HL-60 (cell line): ENCODE data around the gene OSBPL8.

ENCODE experiments used
- DNase-seq, 2 experiments: peaks; one replicate each; pipeline ENCODE4 v3.0.0-alpha.2; 2010 to 2020; ENCODE audit warnings: low read depth in 1 of 2, low spot score in 1 of 2
- H3K27ac ChIP-seq: fragments of 250-450 bp; sonication (Bioruptor Pico); replicated peaks from 2 replicates; pipeline ENCODE4 v1.5.1; 2020; ENCODE audit warnings: mild to moderate bottlenecking, moderate library complexity
- H3K27me3 ChIP-seq: fragments of 250-450 bp; sonication (Bioruptor Pico); 2 replicates; pipeline ENCODE4 v1.5.1; 2021; ENCODE audit warnings: mild to moderate bottlenecking, moderate library complexity; ENCODE audit not compliant: insufficient read depth, poor library complexity, severe bottlenecking
- H3K4me3 ChIP-seq: replicated peaks from 2 replicates; pipeline ENCODE4 v1.5.1; 2011; ENCODE audit warnings: mild to moderate bottlenecking, control low read depth, low read length; ENCODE audit not compliant: insufficient read depth
- GABPA ChIP-seq: IDR thresholded peaks from 2 replicates; pipeline ENCODE4 v1.6.1; 2012; ENCODE audit warnings: low read depth
- POLR2AphosphoS5 ChIP-seq: IDR thresholded peaks from 2 replicates; pipeline ENCODE4 v1.6.1; 2012; ENCODE audit warnings: low read depth
- SPI1 ChIP-seq: IDR thresholded peaks from 2 replicates; pipeline ENCODE4 v1.6.1; 2012; ENCODE audit warnings: low read depth, mild to moderate bottlenecking, borderline replicate concordance
- TF ChIP-seq, protein P1 (sequence below): IDR thresholded peaks from one replicate; pipeline ENCODE4 v1.5.1; 2011; ENCODE audit warnings: low read length, control low read depth, inconsistent platforms; ENCODE audit not compliant: insufficient read depth
- TF ChIP-seq, protein P2 (sequence below): IDR thresholded peaks from 2 replicates; pipeline ENCODE4 v1.6.1; 2012; ENCODE audit warnings: low read depth; ENCODE audit not compliant: insufficient replicate concordance

The OSBPL8 gene

DNA sequence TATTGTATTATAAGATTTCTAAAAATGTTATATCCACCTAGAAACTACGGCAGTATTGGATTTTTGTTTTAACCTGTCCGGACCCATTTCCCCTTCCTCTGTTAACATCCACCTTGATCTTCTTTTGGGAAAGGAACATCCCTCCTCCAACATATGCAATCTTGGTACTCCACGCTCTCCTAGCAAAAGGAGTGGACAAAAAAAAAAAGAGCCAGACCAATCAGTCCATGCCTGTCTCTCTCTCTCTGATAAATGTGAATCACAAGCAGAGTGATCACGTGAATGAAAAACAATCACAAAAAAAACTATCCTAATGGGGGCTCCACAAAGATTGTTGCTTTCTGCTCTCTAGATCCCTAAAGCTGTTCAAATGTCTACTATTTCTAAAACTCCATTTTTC lies 27.1 kb downstream of the OSBPL8 start:
- no peak overlapping the region for H3K4me3 ChIP-seq
- TF ChIP-seq SPI1 (no peak), POLR2AphosphoS5 (no peak), GABPA (no peak)
- TF ChIP-seq, protein P1, sequence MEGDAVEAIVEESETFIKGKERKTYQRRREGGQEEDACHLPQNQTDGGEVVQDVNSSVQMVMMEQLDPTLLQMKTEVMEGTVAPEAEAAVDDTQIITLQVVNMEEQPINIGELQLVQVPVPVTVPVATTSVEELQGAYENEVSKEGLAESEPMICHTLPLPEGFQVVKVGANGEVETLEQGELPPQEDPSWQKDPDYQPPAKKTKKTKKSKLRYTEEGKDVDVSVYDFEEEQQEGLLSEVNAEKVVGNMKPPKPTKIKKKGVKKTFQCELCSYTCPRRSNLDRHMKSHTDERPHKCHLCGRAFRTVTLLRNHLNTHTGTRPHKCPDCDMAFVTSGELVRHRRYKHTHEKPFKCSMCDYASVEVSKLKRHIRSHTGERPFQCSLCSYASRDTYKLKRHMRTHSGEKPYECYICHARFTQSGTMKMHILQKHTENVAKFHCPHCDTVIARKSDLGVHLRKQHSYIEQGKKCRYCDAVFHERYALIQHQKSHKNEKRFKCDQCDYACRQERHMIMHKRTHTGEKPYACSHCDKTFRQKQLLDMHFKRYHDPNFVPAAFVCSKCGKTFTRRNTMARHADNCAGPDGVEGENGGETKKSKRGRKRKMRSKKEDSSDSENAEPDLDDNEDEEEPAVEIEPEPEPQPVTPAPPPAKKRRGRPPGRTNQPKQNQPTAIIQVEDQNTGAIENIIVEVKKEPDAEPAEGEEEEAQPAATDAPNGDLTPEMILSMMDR, result no peak
- TF ChIP-seq, protein P2, sequence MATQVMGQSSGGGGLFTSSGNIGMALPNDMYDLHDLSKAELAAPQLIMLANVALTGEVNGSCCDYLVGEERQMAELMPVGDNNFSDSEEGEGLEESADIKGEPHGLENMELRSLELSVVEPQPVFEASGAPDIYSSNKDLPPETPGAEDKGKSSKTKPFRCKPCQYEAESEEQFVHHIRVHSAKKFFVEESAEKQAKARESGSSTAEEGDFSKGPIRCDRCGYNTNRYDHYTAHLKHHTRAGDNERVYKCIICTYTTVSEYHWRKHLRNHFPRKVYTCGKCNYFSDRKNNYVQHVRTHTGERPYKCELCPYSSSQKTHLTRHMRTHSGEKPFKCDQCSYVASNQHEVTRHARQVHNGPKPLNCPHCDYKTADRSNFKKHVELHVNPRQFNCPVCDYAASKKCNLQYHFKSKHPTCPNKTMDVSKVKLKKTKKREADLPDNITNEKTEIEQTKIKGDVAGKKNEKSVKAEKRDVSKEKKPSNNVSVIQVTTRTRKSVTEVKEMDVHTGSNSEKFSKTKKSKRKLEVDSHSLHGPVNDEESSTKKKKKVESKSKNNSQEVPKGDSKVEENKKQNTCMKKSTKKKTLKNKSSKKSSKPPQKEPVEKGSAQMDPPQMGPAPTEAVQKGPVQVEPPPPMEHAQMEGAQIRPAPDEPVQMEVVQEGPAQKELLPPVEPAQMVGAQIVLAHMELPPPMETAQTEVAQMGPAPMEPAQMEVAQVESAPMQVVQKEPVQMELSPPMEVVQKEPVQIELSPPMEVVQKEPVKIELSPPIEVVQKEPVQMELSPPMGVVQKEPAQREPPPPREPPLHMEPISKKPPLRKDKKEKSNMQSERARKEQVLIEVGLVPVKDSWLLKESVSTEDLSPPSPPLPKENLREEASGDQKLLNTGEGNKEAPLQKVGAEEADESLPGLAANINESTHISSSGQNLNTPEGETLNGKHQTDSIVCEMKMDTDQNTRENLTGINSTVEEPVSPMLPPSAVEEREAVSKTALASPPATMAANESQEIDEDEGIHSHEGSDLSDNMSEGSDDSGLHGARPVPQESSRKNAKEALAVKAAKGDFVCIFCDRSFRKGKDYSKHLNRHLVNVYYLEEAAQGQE, result no peak
- no peak overlapping the region for H3K27ac ChIP-seq
- no peak for DNase-seq
- H3K27me3 ChIP-seq, result no peaks in the 10 kb centered on the region

DNA sequence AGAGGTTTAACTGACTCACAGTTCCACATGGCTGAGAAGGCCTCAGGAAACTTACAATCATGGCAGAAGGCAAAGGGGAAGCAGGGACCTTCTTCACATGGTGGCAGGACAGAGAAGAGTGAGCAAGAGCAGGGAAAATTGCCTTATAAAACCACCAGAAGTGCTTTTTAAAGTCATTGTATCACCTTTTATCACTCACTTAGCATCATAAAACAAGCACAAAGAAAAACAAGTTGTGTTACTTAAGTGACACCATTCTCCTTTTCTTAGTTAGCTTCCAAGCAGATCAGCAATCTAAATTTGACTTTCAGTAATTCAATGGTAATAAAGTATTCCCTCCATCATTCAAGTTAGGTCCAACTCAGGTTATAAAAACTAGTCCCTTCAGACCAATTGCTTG lies 28.5 kb downstream of the OSBPL8 start:
- DNase-seq, result no peak
- no peak overlapping the region for H3K4me3 ChIP-seq
- H3K27me3 ChIP-seq, result no peaks in the 10 kb centered on the region
- TF ChIP-seq, protein P2, result no peak
- TF ChIP-seq SPI1, result no peak
- H3K27ac ChIP-seq, result no peak overlapping the region

DNA sequence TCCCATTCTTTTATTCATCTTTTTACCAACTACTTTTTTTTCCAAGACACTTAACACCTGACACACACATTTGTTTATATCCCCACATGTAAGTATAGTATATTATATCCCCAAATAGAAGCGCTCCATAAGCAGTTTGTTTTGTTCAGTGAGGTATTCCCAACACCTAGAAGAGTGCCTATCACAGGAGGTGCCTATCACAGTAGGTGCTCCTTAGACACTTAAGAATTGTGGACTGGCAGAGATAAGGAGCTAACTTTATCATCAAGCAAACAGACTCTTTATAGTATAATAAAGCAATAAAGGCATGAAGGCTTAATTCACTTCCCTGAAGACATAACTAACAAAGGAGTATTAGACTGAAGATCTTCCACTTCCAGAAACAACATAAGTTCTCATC lies 29.1 kb downstream of the OSBPL8 start:
- H3K27ac ChIP-seq, result no peak overlapping the region
- no peaks in the 10 kb centered on the region for H3K27me3 ChIP-seq
- H3K4me3 ChIP-seq, result no peak overlapping the region
- DNase-seq, result no peak
- no peak for TF ChIP-seq GABPA
- TF ChIP-seq, protein P1, result no peak
- no peak for TF ChIP-seq SPI1
- TF ChIP-seq, protein P2, result no peak
- TF ChIP-seq POLR2AphosphoS5, result no peak
